CD4-positive, alpha-beta T cell treated with Interleukin-12 subunit alpha and Interleukin-12 subunit beta, for 1 hour (primary cell): ENCODE data around the gene ATF6B.
"Not testable (repeated sequence)": the region's sequence is repeated elsewhere in the genome, so short reads cannot be mapped to it uniquely, and the experiment has no call there.

Source experiments
- DNase-seq: peaks from one replicate; pipeline ENCODE4 v3.0.0-alpha.2; 2020

The ATF6B gene

DNA sequence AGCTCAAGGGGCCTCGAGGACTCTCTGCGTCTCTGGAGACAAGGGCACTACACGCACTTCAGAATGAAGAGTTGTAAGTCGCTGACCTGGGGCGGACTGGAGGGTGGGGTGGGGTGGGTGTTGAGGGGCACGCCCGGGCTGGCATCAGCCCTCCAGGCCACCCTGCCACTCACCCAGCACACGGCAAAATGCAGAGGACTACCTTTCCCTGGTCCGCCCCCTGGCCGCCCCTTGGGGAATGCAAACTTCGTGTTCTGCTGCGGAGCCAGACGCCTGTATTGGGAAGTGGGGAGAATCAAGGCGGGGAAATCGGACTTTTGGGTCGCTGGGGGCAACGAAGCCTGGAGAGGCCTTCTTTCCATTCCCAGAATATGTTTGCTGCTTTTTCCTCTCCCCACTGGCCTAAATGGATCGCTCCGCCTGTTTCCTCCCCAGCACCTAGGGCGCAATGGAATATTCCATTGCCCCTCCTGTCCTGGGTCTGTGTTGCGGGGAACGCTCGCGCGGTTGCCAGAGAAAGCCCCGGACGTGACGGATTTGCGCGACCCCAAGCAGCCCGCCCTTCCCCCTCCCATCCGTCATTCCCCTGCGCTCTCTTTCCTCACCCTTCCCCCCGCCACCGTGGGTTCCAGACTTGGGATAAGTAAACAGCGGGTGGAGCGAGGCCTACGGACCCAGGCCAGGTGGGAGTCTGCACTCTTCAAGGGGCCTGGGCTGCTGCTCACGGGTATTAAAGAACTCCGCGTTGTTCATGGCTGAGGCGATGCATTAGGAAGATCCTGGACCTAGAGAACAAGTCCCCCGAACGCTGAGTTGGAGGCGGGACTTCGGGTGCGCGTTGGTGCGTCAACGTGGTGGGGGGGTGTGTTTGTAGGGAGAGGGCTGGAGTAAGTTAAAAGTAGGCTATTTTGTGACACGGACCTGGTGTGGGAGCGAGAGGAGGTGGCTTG is 25.8 kb upstream of the ATF6B start, which contains the start of gene PPT2:
TSS of gene PPT2 (plus strand) at position 578 of the 950 bp plus-strand sequence. CDS start 454 bp downstream, outside the sequence.
- peak; percentile 83 for DNase-seq

DNA sequence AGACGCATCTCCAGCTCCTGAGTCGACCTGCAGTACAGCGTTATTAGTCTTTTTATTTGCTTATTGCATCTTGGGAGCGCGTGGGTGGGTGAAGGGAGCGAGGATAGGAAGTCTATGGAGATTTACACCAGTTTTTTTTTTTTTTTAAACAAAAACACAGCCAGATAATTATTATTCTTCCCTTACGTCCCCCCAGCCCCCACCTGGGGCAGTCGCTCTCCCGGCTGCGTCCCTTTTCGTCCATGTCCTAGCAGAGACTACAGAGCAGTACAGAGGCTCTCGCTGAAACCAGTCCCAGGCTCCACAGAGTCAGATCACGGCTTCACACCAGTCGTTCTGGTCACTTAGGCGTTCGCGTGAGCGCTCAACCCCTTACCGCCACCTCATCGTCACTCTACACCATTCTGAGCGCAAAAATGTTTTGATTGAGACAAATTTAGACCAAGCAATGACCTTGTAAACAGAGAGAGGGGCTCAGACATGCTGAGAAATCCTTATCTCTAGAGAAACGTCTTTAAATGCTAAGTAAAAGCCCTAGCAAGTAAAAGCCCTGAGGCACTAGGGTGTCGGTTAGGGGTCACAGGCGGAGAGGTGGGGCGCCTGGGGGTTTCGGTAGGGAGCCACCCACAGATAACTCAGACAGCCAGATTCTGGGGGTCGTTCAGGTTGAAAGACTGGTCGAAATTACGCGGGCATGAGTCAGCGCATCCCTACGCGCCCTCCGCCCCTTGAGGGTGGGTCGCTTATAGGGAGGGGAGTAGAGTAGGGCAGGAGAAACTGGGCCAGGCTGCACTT is 24.9 kb upstream of the ATF6B start:
- DNase-seq = no peak

DNA sequence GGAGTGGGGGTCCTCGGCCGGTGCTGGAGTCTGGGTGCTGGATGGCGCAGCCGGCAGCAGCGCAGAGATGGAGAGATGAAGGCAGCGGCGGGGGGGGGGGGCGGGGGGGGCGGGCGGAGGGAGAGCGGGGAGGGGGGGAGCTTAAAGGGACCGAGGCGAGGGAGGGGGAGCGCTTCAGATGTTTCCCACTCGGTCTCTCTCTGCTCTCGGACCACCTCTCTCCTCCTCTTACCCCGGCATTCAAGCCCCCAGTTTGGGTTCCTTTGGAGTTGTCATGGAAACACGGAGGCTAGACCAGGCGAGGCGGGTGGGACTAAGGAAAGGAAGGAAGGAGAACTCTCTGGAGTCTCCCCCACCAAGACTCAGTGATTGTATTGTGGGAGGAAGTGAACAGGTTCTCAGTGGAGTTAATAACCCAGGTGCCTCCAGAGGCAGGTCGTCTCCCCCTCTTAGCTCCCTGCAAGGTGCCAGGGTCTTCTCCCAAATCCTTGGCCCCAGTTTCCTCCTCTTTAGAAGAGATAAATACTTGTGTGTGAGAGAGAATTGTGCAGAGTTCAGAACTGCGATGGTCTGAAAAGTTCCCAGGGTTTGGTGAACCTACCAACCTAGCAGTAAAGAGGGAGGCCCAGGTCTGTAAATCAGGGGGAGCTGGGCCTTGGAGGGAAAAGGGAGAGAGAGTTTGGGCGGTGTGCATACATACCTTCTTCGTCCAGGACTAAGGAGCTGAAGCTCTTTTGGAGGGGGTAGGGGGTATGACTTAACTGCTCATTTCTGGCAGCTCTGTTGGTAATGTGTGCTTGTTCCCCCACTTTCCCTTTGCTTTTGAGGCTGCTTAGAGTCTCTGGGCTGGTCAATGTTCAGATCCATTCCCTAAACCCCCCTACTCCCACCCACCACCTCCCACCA is 24.1 kb upstream of the ATF6B start, which contains the start of gene PRRT1:
TSS of gene PRRT1 (minus strand) at position 77 of the 906 bp plus-strand sequence. CDS start 112 bp downstream, outside the sequence.
- DNase-seq = no peak

DNA sequence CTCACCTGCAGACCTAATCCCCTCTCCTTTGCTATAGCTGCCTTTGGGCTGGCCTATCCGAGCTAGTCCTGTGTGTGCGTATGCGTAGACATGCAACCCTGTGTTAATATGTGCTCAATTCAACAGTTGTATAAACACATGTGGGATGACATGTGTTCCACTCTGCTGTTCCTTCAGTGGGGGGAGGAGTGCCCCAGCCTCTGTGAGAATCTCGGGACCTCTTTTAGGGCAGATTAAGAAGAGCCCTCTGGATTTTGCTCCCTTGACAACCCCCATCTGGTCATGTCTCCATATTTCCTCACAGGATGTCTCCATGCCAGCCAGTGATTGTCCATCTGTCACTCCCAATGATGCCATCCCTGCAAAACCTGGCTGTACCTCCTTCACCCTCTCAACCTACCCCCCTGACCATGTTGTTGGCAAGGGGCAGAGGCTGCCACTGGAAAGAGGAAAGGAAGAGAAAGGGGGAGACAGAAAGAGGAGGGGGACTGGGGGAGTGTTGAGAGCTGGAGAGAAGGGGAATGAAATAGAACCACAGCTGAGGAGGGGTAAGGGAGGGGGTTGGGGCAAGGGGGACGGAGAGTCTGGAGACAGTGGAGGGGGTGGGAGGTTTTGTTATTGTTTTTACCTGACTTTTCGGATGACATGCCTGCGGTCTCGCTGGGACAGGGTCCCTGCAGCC is 23.3 kb upstream of the ATF6B start:
- no peak for DNase-seq

DNA sequence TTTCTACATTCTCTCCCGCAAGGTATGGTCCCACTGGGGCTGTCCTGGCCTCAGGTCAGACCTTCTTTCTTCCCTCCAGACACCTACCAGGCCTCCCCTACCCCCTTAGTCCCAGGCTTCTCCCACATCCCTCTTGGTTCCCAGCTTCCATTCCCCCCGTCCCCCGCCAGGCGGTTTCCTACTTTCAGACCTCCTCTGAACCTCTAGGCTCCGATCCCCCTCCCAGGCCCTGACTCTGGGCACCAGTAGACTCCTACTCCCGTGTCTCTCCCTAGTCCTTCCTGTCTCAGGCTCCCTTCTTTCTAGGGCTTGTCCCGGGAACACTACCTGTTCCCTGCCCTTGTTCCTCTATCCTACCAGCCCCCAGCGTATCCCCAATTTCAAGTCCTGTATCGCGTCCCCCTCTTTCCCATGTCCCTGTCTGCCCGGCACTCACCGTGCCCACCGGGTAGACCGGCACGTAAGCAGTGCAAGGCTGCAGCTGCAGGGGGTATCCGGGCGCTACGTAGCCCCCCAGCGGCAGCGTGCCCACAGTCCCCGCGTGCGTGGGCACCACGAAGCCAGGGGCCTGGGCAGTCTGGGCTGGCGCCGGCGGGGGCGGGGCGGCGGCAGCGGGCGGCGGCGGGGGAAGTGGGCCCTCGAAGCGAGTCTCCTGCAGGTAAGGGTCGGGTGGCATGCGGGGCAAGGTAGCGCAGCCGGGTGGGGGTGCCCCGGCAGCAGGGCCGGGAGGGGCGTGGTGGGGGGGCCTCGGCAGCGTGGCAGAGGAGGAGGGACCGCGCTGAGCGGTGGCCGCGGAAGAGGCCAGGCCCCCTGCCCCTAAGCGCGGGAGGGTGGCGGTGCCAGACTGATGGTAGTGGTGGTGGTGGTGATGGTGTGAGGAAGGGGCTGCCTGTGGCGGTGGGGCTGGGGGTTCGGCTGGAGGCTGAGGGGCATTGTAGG is 22.2 kb upstream of the ATF6B start:
- no peak for DNase-seq

DNA sequence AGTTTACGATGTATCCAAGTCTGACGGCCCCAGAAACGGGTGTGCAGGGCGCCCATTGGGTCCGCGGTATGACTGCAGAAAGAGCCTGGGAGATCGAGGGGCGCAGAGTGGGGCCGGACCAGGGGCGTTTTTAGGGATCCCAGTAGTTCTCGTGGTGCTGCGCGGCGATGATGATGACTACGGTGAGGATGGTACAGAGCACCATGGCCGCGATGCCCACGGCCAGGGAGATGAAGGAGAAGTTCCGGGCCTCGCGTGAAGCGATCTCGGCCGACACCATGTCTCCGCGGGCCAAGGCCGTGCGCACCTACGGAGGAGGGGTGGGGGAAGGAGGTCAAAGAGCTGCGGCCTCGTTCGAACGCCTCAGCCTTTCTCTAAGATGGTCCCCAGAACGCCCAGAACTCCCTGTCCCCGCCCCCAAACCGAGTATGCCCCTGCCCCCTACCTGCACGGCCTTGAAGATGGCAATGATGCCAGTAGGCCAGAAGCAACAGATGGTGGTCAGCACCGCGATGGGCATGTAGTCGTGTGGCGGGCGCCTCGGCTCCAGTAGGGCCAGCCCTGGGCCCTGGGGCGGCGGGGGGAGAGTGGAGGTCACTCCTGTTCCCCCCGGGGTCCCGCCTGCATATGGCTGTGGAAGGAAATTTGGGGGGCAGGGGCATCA is 21.2 kb upstream of the ATF6B start:
- DNase-seq = no peak

DNA sequence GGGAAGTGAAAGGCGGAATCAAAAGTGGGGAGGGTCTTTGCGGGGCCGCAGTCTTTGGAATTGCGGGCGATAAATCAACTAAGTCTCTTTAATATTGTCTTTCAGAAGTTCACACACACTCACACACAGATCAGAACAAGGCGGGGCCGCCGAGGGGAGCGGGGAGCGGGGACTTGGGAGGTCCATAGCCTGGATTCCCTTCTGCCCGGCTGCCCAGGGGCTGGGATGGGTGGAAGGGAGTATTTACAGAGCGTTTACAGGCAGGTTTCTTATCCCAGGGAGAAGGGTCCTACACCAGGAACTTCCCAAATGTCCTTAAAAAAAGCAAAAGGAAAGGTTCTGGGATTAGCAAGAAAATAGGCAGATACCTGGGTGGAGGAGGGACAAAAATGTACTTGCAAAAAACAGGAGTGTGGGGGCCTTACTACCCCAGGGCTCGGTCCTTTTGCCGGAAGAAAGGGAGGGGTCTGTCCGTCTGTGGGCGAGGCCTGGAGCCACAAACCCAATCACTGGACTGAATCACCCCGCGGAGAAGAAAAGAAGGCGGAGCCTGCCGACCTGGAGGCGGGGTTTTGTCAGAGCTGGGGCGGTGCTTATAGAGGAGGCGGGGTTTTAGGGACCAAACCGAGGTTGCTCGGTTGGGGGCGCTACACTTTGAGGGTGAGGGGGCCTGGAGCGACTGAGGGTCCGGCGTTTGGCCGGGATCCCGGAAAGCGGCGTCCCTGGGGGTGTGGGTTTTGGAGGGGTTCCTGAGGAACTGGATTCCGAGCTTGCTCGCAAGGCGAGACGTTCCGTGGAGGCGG is 20.4 kb upstream of the ATF6B start:
- peak; percentile 76 for DNase-seq

DNA sequence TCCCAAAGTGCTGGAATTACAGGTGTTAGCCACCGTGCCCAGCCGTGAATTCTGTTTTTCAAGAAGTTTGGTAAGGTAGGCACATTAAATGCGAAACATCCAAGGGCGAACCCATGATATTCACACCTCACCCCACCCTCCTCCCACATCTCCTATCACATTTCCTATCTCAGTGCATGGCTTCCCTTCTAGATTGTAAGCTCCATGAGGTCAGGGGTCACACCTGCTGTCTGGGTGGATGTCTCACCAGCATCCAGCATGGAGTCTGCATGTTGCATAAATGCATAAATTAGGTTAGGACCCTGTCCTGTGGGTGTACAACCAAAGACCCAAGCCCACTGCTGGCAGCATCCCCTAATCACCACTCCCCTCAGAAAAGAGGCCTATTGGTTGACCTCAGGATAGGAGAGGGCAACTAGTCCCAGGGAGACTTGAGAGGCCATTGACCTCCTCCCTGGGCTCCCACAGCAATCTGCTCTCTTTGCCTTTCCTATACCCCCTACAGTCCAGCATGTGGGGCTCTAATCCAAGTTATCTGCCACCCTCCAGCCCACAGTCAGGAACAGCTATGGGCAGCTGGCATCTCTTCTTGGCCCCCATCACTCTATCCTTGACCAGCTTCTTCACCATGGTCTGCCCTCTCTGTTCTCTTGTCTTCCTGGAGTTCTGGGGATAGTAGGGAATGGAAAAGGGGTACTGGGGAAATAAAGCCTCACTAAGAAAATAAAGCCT is 19.5 kb upstream of the ATF6B start:
- DNase-seq = no peak

DNA sequence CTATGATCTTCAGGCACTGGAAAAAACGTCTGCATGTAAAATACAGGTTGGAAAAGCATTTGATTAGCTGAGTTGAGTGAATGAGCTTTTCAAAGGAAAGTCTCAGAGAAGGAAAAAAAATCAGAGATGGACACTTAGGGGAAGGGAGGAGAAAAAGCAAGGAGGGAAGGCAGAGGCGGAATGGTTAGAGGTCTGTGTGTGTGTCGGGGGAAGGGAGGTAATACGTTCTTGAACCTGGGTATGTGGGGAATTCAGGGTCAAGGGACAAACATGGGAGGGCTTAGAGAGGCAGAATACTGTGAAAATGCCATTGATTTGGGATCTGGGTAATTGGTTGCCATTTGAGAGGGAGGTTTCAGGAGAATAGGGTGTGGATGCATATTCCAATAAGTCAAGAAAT is 18.6 kb upstream of the ATF6B start:
- no peak for DNase-seq

DNA sequence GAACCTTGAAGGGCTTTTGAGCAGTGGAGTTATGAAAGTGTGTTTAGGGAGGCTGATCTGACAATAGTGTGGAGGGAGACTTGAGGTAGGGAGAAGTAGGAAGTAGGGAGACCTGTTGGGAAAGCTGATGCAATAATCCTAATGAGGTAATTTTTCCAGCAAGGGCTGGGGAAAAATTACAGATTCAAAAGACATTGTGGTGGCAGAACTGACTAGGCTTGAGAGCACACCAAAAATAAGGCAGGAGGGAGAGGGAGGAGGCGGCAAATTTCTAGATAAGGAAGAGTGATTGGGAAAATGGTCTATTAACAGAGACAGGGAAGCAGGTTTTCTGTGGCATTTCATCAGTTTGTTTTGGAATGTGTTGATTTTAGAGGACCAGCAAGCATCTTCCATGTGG is 18.2 kb upstream of the ATF6B start:
- no peak for DNase-seq

DNA sequence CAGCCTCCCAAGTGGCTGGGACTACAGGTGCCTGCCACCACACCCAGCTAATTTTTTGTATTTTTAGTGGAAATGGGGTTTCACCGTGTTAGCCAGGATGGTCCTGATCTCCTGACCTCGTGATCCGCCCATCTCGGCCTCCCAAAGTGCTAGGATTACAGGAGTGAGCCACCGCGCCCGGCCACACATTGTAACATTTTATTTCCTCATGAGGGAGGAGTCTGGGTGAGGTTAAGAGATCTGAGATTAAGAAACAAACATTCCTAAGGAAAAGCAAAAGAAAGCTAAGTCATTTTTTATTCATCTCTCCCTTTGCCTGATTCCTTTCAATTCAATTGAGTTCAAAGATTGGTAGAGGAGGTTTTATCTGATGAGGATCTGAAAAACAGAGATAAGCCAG is 16.2 kb upstream of the ATF6B start:
- DNase-seq = not testable (repeated sequence)

DNA sequence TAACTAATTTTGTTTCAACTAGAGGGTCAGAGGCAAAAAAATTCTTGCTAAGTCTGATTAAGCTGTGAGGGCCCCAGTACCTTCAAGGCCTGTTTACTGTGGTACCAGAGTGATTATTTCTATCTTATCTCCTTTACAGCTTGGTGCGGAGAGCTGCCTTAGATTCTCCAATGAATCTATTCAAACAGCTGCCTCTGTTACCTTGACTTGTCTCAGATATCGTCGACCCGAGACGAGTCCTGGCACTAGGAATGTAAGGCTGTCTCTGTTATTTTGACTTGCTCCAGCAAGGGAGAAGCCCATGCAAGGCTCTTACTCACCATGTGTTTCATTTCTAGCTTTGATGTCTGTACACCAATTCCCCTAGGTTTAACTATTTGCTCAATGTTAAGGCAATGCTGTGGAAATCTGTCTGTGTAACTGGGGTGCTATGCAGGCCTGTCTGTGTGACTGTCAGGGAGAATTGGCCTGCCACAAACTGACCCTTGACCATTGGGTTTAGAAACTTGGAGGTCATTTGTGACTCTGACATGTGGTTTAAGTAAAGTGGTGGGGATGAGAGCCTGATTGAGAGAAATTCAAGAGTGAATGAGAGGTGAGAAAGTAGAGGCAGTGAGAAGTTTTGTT is 12.5 kb upstream of the ATF6B start:
- DNase-seq = no peak

DNA sequence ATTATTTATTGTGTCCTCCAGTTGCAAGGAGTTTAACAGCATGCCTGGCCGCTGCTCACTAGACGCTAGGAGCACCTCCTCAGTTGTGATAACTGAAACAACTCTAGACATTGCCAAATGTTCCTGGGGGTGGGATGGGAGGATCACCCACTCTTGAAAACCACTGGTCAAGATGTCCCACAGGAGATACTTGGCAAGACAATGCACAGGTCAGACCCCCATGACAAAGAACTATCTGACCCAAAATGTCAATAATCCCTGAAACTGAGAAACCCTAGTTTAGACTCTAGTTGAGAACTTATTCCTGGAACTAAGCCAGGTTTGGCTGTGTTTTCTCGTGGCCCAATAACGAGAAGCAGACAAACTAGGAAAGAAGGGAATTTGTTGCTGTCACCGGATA is 11.5 kb upstream of the ATF6B start:
- no peak for DNase-seq

DNA sequence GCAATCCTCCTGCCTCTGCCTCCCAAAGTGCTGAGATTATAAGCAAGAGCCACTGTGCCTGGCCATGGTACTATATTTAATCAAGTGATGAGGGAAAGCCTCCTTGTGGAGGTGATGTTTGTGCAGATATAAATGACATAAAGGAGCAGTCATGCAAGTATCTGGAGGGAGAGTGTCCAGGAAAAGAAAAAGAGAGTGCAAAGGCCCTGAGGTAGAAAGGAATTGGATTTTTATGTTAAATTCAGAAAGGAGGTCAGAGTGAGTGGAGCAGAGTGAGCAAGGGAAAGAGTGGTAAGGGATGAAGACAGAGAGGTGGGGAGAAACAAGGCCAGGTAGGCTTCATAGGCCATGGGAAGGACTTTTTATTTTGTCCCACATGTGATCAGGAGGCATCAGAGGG is 9.4 kb upstream of the ATF6B start:
- DNase-seq = no peak

DNA sequence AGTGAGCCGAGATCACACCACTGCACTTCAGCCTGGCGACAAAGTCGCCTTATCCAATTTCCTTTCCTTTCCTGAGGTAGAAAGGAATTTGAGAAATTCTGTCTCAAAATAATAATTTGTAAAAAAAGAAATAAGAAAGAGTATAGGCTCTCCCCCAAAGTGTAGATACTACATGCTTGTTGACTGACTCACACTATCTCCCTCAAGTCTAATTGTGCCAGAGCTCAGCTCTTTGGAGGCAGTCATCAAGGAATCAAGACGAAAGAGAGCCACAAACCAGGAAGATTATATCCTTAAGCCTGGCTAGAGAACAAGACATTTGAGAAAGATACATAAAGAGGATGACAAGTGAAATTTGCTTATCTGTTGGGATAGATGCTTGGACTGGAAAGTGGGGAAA is 5.7 kb upstream of the ATF6B start:
- DNase-seq = no peak

DNA sequence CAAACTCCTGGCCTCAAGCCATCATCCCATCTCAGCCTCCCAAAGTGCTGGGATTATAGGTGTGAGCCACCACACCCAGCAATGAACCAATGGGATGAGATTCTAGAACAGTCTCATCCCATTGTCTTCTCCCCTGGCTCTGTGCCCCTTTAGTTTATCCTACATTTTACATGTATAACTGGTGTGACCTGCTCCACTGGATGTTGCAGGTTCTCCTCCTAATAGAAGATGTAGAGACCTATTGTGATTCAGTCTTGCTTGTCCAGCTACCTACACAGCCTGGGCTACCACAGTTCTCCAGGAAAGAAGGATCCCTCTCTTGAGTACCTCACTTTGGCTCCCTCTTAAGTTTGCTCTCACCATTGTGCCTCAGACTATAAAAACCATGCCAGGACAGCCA is 4.1 kb upstream of the ATF6B start:
- no peak for DNase-seq

DNA sequence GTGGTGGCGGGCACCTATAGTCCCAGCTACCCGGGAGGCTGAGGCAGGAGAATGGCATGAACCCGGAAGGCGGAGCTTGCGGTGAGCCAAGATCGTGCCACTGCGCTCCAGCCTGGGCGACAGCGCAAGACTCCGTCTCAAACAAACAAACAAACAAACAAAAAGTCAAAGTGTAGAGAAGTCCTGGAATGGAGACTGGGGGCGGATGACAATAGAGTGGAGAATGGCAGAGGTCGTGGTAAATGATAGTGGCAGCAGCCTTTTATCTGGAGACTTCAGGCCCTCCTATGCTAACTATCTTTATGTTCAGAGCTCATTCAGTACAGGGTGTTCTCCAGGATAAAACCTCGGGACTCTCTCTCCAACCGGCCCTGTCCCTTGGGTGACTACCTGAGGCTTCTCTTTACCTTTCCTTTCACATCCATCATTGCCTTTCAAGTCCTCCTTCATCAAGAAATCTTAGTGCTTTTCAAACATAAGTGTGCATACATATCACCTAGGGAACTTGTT is 3.4 kb upstream of the ATF6B start:
- DNase-seq = no peak
